ENCODE results near the gene INAFM1. TPM values are rescaled to one million over a fixed set of nuclear protein-coding genes. Genes with fewer than 3 reads are reported as not detected.

The INAFM1 gene
- total and polyA plus RNA-seq, 9 of the 15 experiments (the other 6 are each of a cell fraction or from before 2014, with no cell fraction given), result 0.71 to 30.9 (median 3.1) TPM

DNA sequence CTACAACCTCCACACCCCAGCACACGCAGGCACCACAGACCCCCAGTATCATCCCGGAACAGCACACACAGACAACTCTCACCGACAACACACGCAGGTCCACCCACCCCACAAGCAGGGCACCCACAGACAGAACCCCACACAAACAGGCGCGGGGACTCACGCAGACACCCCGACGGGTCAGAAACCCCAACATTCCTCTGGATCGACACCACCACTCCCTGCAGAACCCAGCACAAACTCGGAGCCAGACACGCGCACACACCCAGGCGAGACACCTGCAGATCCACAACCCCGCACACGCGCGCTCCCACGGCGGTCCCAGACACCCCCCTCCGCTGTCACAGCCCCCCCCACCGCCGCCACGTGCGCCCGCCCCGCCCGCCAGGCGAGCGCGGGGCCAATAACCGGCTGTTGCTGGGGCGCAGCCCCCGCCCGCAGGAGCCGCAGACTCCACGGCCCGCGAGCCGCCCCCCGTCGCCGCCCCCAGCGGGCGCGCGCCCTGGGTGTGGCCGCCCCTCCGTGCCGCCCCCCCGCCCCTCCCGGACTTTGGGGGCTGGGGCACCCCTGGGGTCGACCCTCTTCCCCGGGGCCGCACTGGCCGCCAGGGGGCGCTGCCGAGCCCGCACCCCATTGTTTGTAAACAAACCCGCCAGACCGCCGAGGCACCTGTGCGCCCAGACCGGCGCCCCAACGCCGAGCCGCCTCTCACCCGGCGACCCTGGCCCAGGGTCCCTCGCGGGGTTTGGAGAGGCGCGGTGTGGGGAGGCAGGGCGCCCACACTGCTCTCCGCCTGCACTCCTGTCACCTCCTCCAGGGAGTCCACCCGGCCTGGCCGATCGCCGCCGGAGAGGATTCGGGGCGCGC, 44.4 kb upstream of the INAFM1 start (continued):
- TF ChIP-seq PRDM10 (IDR thresholded peaks at IDR 0.05; ENCODE audit: partially characterized antibody), result no peak
- TF ChIP-seq, protein P1, sequence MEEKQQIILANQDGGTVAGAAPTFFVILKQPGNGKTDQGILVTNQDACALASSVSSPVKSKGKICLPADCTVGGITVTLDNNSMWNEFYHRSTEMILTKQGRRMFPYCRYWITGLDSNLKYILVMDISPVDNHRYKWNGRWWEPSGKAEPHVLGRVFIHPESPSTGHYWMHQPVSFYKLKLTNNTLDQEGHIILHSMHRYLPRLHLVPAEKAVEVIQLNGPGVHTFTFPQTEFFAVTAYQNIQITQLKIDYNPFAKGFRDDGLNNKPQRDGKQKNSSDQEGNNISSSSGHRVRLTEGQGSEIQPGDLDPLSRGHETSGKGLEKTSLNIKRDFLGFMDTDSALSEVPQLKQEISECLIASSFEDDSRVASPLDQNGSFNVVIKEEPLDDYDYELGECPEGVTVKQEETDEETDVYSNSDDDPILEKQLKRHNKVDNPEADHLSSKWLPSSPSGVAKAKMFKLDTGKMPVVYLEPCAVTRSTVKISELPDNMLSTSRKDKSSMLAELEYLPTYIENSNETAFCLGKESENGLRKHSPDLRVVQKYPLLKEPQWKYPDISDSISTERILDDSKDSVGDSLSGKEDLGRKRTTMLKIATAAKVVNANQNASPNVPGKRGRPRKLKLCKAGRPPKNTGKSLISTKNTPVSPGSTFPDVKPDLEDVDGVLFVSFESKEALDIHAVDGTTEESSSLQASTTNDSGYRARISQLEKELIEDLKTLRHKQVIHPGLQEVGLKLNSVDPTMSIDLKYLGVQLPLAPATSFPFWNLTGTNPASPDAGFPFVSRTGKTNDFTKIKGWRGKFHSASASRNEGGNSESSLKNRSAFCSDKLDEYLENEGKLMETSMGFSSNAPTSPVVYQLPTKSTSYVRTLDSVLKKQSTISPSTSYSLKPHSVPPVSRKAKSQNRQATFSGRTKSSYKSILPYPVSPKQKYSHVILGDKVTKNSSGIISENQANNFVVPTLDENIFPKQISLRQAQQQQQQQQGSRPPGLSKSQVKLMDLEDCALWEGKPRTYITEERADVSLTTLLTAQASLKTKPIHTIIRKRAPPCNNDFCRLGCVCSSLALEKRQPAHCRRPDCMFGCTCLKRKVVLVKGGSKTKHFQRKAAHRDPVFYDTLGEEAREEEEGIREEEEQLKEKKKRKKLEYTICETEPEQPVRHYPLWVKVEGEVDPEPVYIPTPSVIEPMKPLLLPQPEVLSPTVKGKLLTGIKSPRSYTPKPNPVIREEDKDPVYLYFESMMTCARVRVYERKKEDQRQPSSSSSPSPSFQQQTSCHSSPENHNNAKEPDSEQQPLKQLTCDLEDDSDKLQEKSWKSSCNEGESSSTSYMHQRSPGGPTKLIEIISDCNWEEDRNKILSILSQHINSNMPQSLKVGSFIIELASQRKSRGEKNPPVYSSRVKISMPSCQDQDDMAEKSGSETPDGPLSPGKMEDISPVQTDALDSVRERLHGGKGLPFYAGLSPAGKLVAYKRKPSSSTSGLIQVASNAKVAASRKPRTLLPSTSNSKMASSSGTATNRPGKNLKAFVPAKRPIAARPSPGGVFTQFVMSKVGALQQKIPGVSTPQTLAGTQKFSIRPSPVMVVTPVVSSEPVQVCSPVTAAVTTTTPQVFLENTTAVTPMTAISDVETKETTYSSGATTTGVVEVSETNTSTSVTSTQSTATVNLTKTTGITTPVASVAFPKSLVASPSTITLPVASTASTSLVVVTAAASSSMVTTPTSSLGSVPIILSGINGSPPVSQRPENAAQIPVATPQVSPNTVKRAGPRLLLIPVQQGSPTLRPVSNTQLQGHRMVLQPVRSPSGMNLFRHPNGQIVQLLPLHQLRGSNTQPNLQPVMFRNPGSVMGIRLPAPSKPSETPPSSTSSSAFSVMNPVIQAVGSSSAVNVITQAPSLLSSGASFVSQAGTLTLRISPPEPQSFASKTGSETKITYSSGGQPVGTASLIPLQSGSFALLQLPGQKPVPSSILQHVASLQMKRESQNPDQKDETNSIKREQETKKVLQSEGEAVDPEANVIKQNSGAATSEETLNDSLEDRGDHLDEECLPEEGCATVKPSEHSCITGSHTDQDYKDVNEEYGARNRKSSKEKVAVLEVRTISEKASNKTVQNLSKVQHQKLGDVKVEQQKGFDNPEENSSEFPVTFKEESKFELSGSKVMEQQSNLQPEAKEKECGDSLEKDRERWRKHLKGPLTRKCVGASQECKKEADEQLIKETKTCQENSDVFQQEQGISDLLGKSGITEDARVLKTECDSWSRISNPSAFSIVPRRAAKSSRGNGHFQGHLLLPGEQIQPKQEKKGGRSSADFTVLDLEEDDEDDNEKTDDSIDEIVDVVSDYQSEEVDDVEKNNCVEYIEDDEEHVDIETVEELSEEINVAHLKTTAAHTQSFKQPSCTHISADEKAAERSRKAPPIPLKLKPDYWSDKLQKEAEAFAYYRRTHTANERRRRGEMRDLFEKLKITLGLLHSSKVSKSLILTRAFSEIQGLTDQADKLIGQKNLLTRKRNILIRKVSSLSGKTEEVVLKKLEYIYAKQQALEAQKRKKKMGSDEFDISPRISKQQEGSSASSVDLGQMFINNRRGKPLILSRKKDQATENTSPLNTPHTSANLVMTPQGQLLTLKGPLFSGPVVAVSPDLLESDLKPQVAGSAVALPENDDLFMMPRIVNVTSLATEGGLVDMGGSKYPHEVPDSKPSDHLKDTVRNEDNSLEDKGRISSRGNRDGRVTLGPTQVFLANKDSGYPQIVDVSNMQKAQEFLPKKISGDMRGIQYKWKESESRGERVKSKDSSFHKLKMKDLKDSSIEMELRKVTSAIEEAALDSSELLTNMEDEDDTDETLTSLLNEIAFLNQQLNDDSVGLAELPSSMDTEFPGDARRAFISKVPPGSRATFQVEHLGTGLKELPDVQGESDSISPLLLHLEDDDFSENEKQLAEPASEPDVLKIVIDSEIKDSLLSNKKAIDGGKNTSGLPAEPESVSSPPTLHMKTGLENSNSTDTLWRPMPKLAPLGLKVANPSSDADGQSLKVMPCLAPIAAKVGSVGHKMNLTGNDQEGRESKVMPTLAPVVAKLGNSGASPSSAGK (IDR thresholded peaks at IDR 0.05), result no peak
- TF ChIP-seq, protein P2, sequence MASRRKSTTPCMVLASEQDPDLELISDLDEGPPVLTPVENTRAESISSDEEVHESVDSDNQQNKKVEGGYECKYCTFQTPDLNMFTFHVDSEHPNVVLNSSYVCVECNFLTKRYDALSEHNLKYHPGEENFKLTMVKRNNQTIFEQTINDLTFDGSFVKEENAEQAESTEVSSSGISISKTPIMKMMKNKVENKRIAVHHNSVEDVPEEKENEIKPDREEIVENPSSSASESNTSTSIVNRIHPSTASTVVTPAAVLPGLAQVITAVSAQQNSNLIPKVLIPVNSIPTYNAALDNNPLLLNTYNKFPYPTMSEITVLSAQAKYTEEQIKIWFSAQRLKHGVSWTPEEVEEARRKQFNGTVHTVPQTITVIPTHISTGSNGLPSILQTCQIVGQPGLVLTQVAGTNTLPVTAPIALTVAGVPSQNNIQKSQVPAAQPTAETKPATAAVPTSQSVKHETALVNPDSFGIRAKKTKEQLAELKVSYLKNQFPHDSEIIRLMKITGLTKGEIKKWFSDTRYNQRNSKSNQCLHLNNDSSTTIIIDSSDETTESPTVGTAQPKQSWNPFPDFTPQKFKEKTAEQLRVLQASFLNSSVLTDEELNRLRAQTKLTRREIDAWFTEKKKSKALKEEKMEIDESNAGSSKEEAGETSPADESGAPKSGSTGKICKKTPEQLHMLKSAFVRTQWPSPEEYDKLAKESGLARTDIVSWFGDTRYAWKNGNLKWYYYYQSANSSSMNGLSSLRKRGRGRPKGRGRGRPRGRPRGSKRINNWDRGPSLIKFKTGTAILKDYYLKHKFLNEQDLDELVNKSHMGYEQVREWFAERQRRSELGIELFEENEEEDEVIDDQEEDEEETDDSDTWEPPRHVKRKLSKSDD (conservative IDR thresholded peaks at IDR 0.05; ENCODE audit: low read length), result no peak

Data from K562 (cell line).